Suprapubic skin (tissue), 4 donors: ENCODE results near the gene LRP1B. TPM values are rescaled to one million over a fixed set of nuclear protein-coding genes. Genes with fewer than 3 reads are reported as not detected.

Experiments
- DNase-seq, 2 donors: peaks; one replicate each; pipeline ENCODE4 v3.0.0-alpha.2; 2019; ENCODE audit warnings: low spot score in 2 of 2
- H3K27ac ChIP-seq: fragments of 200-600 bp; sonication (generic); one replicate; pipeline ENCODE4 v1.5.1; 2019
- H3K27me3 ChIP-seq: fragments of 200-600 bp; sonication (generic); one replicate; pipeline ENCODE4 v1.5.1; 2019
- H3K36me3 ChIP-seq: fragments of 200-600 bp; sonication (generic); one replicate; pipeline ENCODE4 v1.5.1; 2019
- H3K4me1 ChIP-seq: fragments of 200-600 bp; sonication (generic); one replicate; pipeline ENCODE4 v1.5.1; 2019
- H3K4me3 ChIP-seq: fragments of 200-600 bp; sonication (generic); one replicate; pipeline ENCODE4 v1.5.1; 2019; ENCODE audit warnings: mild to moderate bottlenecking
- H3K9me3 ChIP-seq: fragments of 200-600 bp; sonication (generic); one replicate; pipeline ENCODE4 v1.5.1; 2019
- CTCF ChIP-seq, 2 donors: fragments of 200-600 bp in 1 of 2; fragments of 450-650 bp in 1 of 2; sonication (generic) in 1 of 2; IDR thresholded peaks; one replicate each; pipeline ENCODE4 v1.5.1; 2016 to 2019; ENCODE audit warnings: antibody characterized with exemption in 2 of 2, mild to moderate bottlenecking in 1 of 2, moderate library complexity in 1 of 2
- EP300 ChIP-seq: sonication (generic); formaldehyde crosslinking; IDR thresholded peaks from one replicate; pipeline ENCODE4 v1.6.1; 2017; ENCODE audit warnings: antibody characterized with exemption
- POLR2A ChIP-seq, 2 donors: fragments of 450-650 bp; IDR thresholded peaks; one replicate each; pipeline ENCODE4 v1.6.1; 2017; ENCODE audit warnings: antibody characterized with exemption in 2 of 2, mild to moderate bottlenecking in 2 of 2, moderate library complexity in 2 of 2
- POLR2AphosphoS5 ChIP-seq, 3 donors: sonication (generic); formaldehyde crosslinking; IDR thresholded peaks; one replicate each; pipeline ENCODE4 v1.6.1; 2017; ENCODE audit warnings: antibody characterized with exemption in 3 of 3
- WGBS: methylation state at CpG from one replicate; pipeline ENCODE4 v1.1.5; 2018; 5-methylcytosine and 5-hydroxymethylcytosine counted together
- total RNA-seq, 4 donors: library from RNA; depleted of rRNA; stranded (reverse); fragments of >200 nt; gene quantifications; one replicate each; pipeline ENCODE4 v1.1.0, GENCODE V29; 2016

The LRP1B gene
- total RNA-seq, 4 donors from 2014 or later: 0.11 to 2.7 (median 1.3) TPM

- WGBS: 59% methylated on average over 6 of the region's 6 CpGs
- no peaks in the 10 kb centered on the region for H3K9me3 ChIP-seq
- H3K4me1 ChIP-seq: no peaks in the 10 kb centered on the region
- TF ChIP-seq POLR2A (IDR thresholded peaks at IDR 0.05) (no peak), POLR2AphosphoS5 (IDR thresholded peaks at IDR 0.05) (no peak), CTCF (IDR thresholded peaks at IDR 0.05) (no peak), EP300 (no peak)
- H3K27ac ChIP-seq: no peak overlapping the region
- H3K36me3 ChIP-seq: no peaks in the 10 kb centered on the region
- no peak for DNase-seq
- no peak overlapping the region for H3K4me3 ChIP-seq
- H3K27me3 ChIP-seq: no peaks in the 10 kb centered on the region
Observed at GRCh38 chr2:141610564-141611175, 520.1 kb downstream of the LRP1B start.

DNA sequence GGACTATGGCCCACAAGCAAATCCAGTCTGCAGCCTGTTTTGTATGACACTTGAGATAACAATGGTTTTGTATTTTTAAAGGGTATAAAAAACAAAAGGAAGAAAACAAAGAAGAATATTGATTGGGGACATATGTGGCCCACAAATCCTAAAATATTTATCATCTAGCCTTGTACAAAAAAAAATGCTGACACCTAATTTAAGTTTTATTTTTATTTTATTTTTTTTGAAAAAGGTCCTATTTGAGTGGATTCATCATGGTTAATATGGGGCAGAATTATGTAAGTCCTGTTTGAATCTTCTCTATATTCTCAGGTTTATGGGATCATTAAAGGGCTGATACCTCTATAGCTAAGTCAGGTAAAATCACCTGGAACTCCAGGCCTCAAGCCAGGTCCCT, 525.7 kb downstream of the LRP1B start:
- TF ChIP-seq CTCF (IDR thresholded peaks at IDR 0.05): no peak
- H3K36me3 ChIP-seq: no peaks in the 10 kb centered on the region
- H3K27me3 ChIP-seq: no peaks in the 10 kb centered on the region
- no peak overlapping the region for H3K27ac ChIP-seq
- no peaks in the 10 kb centered on the region for H3K9me3 ChIP-seq
- no peak for DNase-seq
- no peak overlapping the region for H3K4me3 ChIP-seq
- no peaks in the 10 kb centered on the region for H3K4me1 ChIP-seq

DNA sequence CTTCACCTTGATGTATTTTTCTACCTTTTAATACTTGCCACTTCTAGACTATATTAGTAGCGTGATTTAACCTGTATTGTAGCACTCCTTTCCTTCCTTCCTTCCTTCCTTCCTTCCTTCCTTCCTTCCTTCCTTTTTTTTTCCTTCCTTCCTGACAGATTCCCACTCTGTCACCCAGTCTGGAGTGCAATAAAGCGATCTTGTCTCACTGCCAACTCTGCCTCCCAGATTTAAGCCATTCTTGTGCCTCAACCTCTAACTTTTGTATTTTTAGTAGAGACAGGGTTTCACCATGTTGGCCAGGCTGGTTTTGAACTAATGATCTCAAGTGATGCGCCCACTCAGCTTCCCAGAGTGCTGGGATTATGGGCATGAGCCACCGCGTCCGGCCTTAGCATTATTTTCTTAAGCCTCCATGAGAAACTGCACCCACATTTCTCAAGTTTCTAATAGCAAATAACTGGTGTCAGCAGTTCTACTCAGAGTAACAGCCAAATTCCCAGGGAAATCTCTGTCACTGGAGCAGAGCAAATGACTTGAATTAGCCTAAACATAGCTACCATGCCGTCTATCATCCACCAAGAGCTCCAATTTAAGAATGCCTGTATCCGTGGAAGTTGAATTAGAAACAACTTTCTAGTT, 529.2 kb downstream of the LRP1B start:
- WGBS: 76% methylated on average over 8 of the region's 8 CpGs
- H3K4me3 ChIP-seq: no peak overlapping the region
- no peak for DNase-seq
- H3K36me3 ChIP-seq: no peaks in the 10 kb centered on the region
- TF ChIP-seq EP300: no peak
- no peaks in the 10 kb centered on the region for H3K4me1 ChIP-seq
- no peaks in the 10 kb centered on the region for H3K27me3 ChIP-seq
- H3K9me3 ChIP-seq: no peaks in the 10 kb centered on the region
- H3K27ac ChIP-seq: no peak overlapping the region

DNA sequence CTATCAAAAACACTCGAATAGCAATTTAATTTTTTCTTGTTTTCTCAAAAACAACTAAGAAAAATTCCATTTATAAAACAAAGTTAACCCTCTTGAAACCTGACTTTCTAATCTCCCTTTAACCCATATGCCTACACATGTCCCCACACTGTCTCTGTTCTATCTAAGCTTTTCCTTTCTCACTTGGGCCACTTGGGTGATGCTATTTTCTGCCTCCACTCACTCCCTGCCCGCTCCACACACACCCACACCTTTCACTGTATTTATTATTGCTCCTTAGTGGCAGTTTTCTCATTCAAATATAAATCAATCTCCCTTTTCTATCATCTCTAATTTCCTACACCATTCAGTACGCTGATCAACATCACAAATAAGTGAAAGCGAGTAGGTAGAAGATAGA, 531.1 kb downstream of the LRP1B start:
- Histone ChIP-seq H3K27ac (no peak overlapping the region), H3K36me3 (no peaks in the 10 kb centered on the region), H3K4me3 (no peak overlapping the region), H3K27me3 (no peaks in the 10 kb centered on the region), H3K9me3 (no peaks in the 10 kb centered on the region), H3K4me1 (no peaks in the 10 kb centered on the region)
- no peak for TF ChIP-seq POLR2AphosphoS5 (IDR thresholded peaks at IDR 0.05)
- TF ChIP-seq POLR2A (IDR thresholded peaks at IDR 0.05): no peak
- TF ChIP-seq EP300: no peak
- TF ChIP-seq CTCF (IDR thresholded peaks at IDR 0.05): no peak
- no peak for DNase-seq
- 90% methylated on average over 4 of the region's 4 CpGs for WGBS

DNA sequence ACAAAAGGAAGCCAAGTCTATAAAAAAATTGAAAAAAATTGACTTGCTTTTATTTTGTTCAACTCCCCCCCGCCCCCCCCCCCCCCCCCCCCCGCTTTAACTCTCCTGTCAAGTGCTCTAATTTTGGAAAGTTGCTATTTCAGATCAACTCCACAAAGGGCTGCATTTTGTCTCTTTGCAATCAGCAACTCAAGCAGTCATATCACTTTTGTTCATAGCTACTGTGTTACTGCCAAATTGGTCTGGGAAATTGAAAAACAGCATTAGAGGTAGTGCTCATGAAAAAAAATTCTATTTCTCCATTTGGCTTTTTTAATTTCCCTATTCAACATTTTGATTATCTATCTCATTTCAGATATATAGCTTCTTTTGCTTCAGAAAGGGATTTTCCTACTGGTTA, 531.8 kb downstream of the LRP1B start:
- H3K4me3 ChIP-seq: no peak overlapping the region
- H3K4me1 ChIP-seq: no peaks in the 10 kb centered on the region
- no peaks in the 10 kb centered on the region for H3K36me3 ChIP-seq
- DNase-seq: no peak
- H3K27me3 ChIP-seq: no peaks in the 10 kb centered on the region
- 83% methylated on average over 1 of the region's 2 CpGs for WGBS
- no peaks in the 10 kb centered on the region for H3K9me3 ChIP-seq
- no peak for TF ChIP-seq EP300
- TF ChIP-seq CTCF (IDR thresholded peaks at IDR 0.05): no peak
- TF ChIP-seq POLR2AphosphoS5 (IDR thresholded peaks at IDR 0.05): no peak
- no peak for TF ChIP-seq POLR2A (IDR thresholded peaks at IDR 0.05)
- no peak overlapping the region for H3K27ac ChIP-seq
